Measurements from ENCODE around the gene FLT3LG.
A peak's percentile ranks its signal among the peaks of the same experiment; 100 is the strongest.

FLT3LG gene

DNA sequence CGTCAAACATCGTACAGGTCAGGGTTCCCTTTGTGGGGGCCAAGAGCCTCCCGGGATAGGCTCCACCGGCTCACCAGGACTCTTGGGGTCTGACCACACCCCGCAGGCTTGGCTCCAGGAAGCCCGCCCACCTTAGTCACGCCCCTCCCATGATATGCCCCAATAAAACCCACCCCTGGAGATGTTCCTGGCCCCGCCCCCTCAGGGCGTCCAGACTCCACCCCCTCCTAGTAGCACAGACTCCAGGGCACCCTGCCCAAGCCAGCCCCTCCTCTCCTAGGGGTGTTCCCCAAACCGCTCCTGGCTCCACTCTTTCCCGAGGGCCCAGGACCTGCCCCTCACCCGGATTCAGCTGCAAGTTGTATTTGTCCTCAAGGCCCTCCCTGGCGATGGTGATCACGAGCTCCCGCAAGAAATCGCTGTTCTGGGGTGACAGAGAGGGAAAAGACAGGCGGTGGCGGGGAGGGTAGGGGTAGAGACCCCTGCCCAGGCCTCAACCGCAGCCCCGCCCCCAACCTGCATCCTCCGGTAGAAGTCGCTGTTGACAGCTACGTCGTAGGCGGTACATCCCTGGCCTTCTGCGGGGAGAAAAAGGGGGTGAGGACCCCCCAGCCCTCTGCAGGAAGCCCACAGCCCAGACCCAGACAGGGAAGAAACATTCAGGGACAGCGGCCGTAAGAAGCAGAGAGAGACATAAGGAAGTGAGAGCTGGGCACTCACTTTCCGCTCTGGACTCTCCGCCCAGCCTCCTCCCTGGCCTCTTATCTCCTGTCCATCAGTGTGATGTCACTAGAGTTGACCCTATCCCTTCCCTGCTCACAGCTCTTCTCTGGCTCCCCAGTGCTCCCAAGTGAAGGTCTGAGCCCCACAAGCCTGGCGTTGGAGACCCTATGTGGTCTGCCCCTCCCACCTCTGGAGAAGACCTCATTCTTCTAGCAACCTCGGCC is 26.3 kb upstream of the FLT3LG start:
- TF ChIP-seq, protein P1, sequence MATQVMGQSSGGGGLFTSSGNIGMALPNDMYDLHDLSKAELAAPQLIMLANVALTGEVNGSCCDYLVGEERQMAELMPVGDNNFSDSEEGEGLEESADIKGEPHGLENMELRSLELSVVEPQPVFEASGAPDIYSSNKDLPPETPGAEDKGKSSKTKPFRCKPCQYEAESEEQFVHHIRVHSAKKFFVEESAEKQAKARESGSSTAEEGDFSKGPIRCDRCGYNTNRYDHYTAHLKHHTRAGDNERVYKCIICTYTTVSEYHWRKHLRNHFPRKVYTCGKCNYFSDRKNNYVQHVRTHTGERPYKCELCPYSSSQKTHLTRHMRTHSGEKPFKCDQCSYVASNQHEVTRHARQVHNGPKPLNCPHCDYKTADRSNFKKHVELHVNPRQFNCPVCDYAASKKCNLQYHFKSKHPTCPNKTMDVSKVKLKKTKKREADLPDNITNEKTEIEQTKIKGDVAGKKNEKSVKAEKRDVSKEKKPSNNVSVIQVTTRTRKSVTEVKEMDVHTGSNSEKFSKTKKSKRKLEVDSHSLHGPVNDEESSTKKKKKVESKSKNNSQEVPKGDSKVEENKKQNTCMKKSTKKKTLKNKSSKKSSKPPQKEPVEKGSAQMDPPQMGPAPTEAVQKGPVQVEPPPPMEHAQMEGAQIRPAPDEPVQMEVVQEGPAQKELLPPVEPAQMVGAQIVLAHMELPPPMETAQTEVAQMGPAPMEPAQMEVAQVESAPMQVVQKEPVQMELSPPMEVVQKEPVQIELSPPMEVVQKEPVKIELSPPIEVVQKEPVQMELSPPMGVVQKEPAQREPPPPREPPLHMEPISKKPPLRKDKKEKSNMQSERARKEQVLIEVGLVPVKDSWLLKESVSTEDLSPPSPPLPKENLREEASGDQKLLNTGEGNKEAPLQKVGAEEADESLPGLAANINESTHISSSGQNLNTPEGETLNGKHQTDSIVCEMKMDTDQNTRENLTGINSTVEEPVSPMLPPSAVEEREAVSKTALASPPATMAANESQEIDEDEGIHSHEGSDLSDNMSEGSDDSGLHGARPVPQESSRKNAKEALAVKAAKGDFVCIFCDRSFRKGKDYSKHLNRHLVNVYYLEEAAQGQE (IDR thresholded peaks at IDR 0.05; ENCODE audit: insufficient read depth in 1 of 2, low read depth in 2 of 2, low read length in 2 of 2), result no peak
- no peak for TF ChIP-seq FOXP2 (optimal IDR thresholded peaks at IDR 0.05; ENCODE audit: borderline replicate concordance, extremely low read depth, extremely low read length, insufficient read depth)
- no peak for TF ChIP-seq TAF1 (IDR thresholded peaks at IDR 0.05; ENCODE audit: borderline replicate concordance, insufficient read depth, low read length)
- no peak for TF ChIP-seq POLR2AphosphoS5 (IDR thresholded peaks at IDR 0.05; ENCODE audit: low read depth, low read length)
- no peak for TF ChIP-seq SIN3A (IDR thresholded peaks at IDR 0.05; ENCODE audit: borderline replicate concordance, insufficient read depth, low read length)

GRCh38 chr19:49448432-49448786 is 25.6 kb upstream of the FLT3LG start:
- TF ChIP-seq, protein P1 (IDR thresholded peaks at IDR 0.05; ENCODE audit: insufficient read depth in 1 of 2, low read depth in 2 of 2, low read length in 2 of 2), result no peak
- TF ChIP-seq TAF1 (IDR thresholded peaks at IDR 0.05; ENCODE audit: borderline replicate concordance, insufficient read depth, low read length) (no peak), FOXP2 (optimal IDR thresholded peaks at IDR 0.05; ENCODE audit: borderline replicate concordance, extremely low read depth, extremely low read length, insufficient read depth) (no peak), SIN3A (IDR thresholded peaks at IDR 0.05; ENCODE audit: borderline replicate concordance, insufficient read depth, low read length) (no peak), POLR2AphosphoS5 (IDR thresholded peaks at IDR 0.05; ENCODE audit: low read depth, low read length) (no peak)

GRCh38 chr19:49450405-49450804 is 23.6 kb upstream of the FLT3LG start:
- no peak for TF ChIP-seq POLR2AphosphoS5 (IDR thresholded peaks at IDR 0.05; ENCODE audit: low read depth, low read length)
- no peak for TF ChIP-seq SIN3A (IDR thresholded peaks at IDR 0.05; ENCODE audit: borderline replicate concordance, insufficient read depth, low read length)
- TF ChIP-seq, protein P1 (IDR thresholded peaks at IDR 0.05; ENCODE audit: insufficient read depth in 1 of 2, low read depth in 2 of 2, low read length in 2 of 2), result no peak

GRCh38 chr19:49451430-49452181 is 22.4 kb upstream of the FLT3LG start, which contains the start of gene PIH1D1:
TSS of gene PIH1D1 (minus strand) at chr19:49451814. CDS start at chr19:49451574, 240 bp downstream.
- TF ChIP-seq, protein P1 (IDR thresholded peaks at IDR 0.05; ENCODE audit: insufficient read depth in 1 of 2, low read depth in 2 of 2, low read length in 2 of 2), result no peak
- TF ChIP-seq TAF1 (IDR thresholded peaks at IDR 0.05; ENCODE audit: borderline replicate concordance, insufficient read depth, low read length) (peak; percentile 76; the same call in 1 of the 2 replicates), FOXP2 (optimal IDR thresholded peaks at IDR 0.05; ENCODE audit: borderline replicate concordance, extremely low read depth, extremely low read length, insufficient read depth) (peak; percentile 99), POLR2AphosphoS5 (IDR thresholded peaks at IDR 0.05; ENCODE audit: low read depth, low read length) (peak; percentile 82), SIN3A (IDR thresholded peaks at IDR 0.05; ENCODE audit: borderline replicate concordance, insufficient read depth, low read length) (peak; percentile 79; the same call in 1 of the 2 replicates)
